Head of caudate nucleus (tissue), 42 donors: ENCODE results near the gene KCNK3.

Source experiments
- DNase-seq, 42 donors: peaks; one replicate each; pipeline versions ENCODE4 v3.0.0 to v3.0.0-alpha.2; 2020 to 2021; ENCODE audit warnings: mixed read lengths in 7 of 42
- intact Hi-C: fragments of 100-400 bp; cut with DNase I; formaldehyde crosslinking; loops from one replicate; pipeline ENCODE4 v1.15.0; 2022

The KCNK3 gene

DNA sequence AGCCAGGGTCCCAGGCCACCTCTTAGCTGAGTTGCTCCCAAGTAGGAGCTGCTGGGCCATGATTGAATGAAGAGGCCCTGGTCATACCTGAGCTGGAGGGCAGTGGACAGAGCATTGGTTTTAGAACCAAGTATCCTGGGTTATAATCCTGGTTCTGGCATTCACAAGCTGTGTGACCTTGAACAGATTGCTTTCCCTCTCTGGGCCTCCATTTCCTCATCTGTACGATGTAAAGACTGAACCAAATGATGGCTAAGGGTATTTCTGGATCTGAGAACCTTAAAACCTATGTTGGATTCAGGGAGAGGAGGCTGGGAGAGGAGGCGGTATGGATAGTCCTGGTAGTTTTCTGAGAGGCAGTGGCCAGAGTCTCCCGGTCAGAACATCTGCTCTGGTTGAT, 31.0 kb downstream of the KCNK3 start:
- no peak for DNase-seq
- intact Hi-C loops, result no loop called here

DNA sequence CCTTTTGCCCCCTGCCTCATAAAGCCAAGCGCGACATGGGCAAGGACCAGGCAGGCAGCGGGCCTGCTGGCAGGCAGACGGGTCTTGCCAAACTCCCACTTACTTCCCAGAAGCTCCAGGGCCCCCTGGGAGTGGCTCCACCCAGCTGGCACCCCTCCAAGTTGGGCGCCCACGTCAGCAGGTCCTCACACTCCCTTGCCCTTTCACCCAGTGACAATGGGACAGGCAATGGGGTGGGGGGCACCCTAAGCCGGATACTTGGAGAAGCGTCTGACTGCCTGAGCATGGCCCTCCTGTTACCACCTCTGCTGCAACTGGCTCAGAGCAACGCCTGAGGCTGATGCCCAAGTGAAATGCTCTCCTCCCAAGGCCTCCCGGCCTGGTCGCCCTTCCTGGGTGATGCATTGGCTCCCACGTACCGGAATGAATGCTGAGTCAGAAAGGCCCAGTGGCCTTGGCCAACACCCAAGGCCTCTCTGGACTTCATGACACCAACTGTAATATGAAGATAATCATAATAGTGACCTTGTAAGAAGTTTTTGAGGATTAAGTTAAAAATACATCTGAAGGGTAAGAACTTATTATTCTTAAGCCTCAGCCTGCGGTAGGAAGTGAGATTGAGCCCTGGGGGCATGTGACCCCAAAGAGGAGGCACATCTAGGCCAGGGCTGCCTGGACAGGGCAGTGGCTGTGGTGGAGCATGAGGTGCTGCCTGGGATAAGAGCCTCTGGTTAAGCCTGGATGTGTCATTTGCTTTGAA, 31.6 kb downstream of the KCNK3 start:
- intact Hi-C loops, result no loop called here
- DNase-seq, result no peak

DNA sequence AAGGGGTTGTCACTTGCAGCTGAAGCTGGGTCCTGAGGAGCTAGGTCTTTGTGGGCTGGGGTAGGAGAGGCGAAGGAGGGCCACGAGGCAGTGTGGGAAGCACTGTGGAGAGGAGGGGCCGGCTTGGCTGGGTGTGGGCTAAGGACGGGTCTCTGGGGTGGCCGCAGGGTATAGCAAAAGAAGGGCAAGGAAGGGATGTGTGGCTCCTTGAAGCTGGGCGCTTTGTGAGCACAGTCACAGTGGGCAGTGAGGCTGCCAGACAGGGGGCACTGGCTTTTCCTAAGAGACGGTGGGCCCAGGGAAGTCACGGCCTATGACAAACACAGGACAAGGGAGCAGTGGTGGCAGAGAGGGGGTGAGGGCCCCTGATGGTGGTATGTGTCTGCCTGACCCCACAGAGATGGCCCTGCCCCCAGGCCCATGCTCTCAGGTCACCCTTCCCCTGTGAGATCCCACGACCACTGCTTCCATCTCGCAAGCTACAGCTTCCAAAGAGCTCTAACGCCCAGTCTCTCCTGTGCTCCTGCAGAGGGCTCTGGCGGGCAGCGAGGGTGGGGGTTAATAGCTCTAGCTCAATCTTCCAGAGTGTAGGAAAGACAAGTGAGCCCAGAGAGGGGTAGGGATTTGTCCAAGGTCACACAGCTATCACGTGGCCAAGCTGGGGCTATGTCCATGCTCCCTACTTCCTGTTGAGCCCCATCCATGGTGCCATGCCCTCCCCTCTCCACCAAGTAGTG, 32.4 kb downstream of the KCNK3 start:
- intact Hi-C loops, result no loop called here
- no peak for DNase-seq

DNA sequence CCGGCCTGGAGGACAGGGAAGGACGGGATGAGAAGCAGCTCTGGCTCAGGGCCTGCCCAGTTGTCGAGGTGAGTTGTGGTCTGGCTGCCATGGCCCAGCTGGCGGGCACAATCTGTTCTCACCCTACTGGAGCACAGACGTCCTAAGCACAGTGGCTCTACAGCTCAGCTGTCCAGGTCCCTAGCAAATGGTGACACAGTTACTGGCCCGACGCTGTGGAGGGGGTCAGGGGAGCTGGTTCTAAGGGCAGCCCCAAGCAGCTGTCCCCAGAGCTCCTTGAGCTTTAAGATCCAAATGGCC, 32.9 kb downstream of the KCNK3 start:
- intact Hi-C loops, result no loop called here
- no peak for DNase-seq

DNA sequence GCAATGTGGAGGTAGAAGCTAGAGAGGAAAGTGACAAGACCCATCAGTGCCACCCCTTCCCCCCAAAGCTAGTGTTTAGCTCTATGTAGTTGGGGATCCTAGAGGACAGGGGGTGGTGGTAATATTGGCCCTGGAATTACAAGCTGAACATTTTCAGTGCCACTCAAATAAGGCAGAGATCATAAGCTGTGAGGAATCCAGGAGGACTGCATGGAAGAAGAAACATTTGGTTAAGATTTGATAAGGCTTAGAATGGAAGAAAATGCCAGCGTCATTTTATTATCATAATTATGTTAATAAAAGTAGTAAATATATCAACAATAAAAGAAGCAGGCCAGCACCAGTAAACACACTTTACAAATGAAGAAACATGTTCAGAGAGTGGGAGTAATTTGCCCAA, 33.7 kb downstream of the KCNK3 start:
- intact Hi-C loops, result no loop called here

DNA sequence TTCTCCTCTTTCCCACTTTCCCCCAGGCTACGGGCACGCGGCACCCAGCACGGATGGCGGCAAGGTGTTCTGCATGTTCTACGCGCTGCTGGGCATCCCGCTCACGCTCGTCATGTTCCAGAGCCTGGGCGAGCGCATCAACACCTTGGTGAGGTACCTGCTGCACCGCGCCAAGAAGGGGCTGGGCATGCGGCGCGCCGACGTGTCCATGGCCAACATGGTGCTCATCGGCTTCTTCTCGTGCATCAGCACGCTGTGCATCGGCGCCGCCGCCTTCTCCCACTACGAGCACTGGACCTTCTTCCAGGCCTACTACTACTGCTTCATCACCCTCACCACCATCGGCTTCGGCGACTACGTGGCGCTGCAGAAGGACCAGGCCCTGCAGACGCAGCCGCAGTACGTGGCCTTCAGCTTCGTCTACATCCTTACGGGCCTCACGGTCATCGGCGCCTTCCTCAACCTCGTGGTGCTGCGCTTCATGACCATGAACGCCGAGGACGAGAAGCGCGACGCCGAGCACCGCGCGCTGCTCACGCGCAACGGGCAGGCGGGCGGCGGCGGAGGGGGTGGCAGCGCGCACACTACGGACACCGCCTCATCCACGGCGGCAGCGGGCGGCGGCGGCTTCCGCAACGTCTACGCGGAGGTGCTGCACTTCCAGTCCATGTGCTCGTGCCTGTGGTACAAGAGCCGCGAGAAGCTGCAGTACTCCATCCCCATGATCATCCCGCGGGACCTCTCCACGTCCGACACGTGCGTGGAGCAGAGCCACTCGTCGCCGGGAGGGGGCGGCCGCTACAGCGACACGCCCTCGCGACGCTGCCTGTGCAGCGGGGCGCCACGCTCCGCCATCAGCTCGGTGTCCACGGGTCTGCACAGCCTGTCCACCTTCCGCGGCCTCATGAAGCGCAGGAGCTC, 35.4 kb downstream of the KCNK3 start:
- DNase-seq, result no peak
- intact Hi-C loops, result no loop called here

More for the DNA sequence above, 33.7 kb downstream of the KCNK3 start:
- DNase-seq, result no peak

DNA sequence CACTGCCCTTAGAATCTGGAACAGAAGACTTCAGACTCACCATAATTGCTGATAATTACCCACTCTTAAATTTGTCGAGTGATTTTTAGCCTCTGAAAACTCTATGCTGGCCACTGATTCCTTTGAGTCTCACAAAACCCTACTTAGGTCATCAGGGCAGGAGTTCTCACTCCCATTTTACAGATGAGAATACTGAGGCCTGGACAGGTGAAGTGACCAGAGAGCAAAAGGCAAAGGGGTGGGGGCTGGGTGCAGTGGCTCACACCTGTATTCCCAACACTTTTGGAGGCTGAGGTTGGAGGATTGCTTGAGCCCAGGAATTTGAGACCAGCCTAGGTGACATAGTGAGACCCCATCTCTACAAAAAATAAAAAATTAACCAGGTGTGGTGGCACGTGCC, 36.8 kb downstream of the KCNK3 start:
- no peak for DNase-seq
- intact Hi-C loops, result no loop called here

DNA sequence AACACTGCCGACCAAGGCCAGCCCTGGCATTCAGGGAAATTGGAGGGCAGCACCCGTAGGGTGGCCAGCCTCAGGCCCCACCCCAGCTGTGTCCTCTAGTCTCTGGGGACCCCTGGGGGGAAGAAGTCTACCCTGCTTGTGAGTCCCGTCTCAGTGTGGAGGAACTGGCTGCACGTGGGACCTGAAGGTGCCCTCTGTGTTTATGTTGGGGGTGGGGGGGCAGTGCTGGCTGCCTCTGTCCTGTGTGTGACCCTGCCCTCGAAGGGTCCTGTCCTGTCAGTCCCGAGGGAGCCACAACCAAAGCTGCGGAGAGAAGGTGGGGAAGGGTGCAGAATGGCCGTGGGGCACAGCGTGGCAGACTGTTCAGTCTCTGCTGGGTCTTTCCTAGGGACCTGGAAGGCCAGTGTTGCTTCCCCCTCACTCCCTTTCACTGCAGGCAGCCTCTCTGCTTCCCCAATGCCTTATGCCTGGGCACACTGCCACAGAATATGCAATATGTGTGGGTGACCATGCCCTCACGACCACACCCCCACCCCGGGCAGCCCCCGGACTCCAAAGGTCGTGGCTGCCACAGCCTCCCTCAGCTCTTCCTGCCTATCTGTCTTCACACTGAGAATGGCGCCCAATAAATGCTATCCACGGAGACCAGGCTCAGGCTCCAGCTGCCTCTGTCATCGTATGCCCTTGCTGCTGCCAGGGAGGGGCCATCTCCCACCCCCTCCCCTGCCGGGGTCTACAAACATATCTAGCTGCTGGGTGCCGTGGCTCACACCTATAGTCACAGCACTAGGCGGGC, 38.2 kb downstream of the KCNK3 start:
- intact Hi-C loops, result no loop called here

DNA sequence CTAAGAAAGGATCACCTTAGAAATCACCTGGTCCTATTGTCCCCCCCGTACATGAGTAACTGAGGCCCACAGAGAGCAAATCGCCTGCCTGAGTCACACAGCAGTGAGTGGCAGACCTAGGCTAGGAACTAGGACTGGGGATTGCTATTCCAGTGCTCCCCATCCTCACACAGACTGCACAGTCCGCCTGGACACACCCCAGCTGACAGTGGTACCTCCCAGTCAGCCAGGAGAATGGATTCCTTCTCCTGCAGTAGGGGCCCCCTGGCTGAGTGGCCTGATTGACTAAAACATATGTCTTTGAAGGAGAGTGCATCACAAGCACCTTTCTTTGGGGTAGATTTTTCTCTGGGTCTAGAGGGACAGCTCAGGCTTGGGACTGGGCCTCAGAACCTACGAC, 39.2 kb downstream of the KCNK3 start:
- no peak for DNase-seq
- intact Hi-C loops, result no loop called here

More for the DNA sequence above, 38.2 kb downstream of the KCNK3 start:
- no peak for DNase-seq

DNA sequence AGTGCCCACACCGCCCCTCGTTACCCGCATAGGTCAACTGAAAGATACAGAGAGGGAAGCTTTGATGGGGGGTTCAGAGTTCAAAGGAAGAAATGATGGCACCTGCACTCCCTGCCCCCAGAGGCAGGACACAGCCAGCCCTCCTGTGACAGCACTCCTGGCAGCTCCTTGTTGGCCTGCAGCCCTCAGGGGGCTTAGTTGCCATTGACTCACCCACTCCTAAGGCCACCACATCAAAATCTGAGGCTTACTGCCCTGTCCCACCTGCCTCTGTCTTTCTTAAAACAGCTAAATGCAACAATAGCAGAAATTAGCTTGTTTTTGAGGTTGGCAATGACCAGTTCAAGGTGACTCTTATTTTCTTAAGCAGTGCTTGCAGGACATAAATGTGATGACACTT, 39.9 kb downstream of the KCNK3 start:
- intact Hi-C loops, result no loop called here
- DNase-seq, result no peak

DNA sequence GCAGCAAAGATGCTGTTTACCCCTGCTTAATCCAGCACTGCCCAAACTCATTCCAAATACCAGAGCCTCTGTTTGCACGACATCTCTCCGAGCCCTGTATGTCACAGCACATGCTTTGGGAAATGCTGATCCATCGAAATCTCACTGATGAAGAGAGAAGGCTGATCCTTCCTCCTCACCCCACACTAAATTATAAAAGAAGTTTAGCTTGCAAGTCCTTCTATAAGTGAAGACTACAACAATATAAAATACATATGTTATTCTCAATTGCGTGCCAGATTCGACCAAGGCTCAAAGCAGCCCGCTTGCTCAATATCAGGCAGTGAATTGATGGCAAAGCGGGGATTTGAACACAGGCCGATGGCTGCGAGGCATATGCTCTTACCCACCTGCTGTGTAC, 40.9 kb downstream of the KCNK3 start:
- intact Hi-C loops, result no loop called here
- no peak for DNase-seq

DNA sequence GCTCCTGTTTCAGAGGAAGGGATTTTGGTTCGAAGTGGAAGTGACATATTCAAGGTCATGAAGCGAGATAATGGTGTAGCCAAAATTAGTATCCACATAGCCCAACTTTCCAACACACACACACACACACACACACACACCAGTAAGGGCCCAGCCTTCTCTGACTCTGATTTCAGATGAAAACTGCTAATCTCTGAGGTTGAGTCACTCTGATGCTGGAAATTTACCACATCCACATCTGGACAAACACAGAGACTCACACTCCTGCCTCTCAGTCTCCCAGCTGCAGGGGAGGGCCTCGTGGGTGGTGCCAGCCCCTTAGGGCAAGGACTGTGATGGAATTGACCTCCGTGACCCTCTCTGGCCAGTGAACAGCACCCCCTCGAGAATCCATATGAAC, 42.6 kb downstream of the KCNK3 start:
- intact Hi-C loops, result no loop called here

DNA sequence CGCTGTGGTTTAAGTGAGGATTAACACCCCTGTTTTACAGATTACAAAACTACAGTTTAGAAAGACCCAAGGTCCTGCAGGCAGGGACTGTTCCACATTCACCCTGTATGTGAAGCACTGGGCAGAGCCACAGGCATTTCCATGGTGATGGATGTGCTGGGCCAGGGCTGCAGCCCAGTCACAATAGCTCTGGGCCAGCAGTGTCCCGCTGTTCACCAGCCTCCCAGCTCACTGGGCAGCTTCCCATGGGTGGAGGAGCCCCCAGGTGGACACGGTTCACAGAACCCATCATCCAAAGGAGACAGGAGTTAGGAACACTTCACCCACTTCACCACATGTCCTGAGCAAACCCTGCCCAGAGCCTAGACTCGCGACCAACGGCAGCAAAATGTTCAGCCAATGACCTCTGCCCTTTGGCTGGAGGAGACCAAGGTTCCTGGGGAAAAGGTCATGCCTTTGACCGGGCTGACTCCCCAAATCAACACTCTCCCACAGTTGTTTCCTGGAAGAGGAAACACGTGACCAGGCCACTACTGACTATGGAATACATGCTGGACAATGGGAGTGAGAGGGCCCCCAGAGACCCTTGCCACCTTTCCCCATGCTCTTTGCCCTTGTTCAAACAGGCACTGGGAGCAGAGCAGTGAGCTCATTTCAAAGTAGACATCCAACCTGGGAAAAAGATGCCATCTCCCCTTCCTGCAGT, 43.5 kb downstream of the KCNK3 start:
- peak in 20 of 42 donors; percentile 9 to 63 (median 32) for DNase-seq
- intact Hi-C loops, result no loop called here

More for the DNA sequence above, 42.6 kb downstream of the KCNK3 start:
- DNase-seq, result no peak

DNA sequence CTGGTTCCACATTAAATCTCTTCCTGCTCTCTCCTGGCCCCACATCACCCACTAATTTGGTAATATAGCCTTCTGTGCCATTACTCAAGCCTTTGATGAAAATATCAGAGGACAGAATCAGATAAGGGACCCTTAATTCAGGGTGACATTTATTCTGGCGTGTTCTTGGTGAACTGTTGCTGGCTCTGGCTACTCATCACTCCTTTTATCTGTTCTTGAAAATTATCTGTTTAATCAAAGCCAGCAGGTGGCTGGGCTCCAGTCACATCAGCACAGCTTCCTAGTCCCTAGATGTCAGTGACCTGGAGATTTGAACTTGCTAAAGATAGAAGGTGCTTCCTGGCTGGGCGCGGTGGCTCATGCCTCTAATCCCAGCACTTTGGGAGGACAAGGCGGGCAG, 44.7 kb downstream of the KCNK3 start:
- intact Hi-C loops, result no loop called here
- DNase-seq, result no peak

DNA sequence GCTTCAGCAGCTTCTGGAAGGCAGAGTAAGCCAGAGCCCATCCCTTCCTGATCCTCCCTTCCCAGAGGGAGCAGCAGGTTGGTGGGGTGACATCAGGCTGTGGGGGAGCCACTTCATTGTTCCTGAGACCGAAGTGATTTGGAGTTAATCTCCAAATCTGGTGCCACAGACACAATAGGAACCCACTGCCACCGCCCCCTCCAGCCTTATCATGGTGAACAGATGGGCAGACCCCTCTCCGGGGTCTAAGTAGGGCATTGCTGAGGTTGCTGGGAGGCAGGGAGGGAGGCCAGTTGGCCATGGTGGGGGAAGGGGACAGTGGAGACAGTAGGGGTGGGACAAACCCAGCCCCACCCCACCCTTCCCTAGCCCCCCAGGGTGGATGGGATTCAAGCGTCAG, 46.0 kb downstream of the KCNK3 start:
- DNase-seq, result no peak
- intact Hi-C loops, result no loop called here

DNA sequence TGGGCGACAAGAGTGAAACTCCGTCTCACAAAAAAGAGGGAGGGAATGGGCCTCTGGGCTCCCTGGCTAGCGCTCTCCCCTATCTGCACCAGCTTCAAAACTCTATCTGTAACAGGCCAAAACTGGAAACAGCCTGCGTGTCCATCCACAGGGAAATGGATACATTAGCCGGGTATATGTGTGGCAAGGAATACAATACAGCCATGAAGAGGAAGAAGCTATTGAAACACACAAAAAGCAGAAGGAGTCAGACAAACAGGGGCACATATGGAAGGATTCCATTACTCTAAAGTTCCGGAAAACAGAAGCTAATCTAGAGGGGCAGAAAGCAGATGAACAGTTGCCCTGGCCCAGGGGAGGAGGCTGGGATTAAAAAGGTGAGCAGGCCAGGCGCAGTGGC, 47.0 kb downstream of the KCNK3 start:
- DNase-seq, result no peak
- intact Hi-C loops, result no loop called here

DNA sequence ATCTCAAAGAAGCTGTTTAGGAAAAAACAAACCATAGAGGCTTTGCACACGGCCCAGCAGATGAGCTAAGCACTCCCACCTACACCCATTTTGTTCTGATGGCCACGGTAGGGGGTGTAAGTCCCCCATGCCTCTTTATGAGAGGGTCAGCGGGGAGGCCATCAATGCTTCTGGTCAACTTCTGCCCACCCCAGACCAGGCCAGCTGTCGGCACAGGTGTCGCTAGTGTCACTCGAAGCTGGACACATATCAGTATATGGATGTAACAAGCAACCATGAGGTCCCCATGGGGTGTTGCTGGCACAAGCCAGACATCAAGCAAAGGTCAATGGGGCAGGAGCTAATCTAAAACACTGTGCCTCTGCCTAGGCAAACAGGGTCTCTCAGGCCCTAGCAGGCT, 47.8 kb downstream of the KCNK3 start:
- intact Hi-C loops, result no loop called here
- no peak for DNase-seq

DNA sequence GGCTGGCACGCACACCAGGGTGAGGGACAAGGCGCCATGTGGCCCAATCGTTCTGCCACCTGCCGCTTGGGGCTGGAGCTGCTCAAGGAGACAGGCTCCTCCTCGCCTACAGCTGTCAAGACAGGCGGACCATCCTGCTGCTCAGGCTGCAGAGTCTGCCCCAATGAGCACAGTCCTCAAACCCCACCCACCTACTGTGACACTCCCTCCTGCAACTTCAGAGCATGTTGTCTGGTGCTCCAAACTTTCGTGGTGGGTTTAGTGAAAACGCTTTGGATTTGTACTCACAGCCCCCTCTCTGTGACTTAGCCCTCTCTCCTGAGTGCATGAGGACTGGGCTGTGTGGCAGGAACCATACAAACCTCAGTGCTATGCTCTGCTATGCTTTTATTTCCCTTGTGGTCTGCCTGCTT, 48.4 kb downstream of the KCNK3 start:
- no peak for DNase-seq
- intact Hi-C loops, result no loop called here
